Gastrocnemius medialis (tissue), 4 donors: ENCODE data around the gene RFPL2. TPM values are rescaled to one million over a fixed set of nuclear protein-coding genes. Genes with fewer than 3 reads are reported as not detected.

Experiments used
- ATAC-seq, 2 donors: fragments of 150-250 bp; one replicate each; pipeline ENCODE4 v1.9.1; 2016
- DNase-seq, 2 donors: peaks; one replicate each; pipeline ENCODE4 v3.0.0-alpha.2; 2019
- H3K27ac ChIP-seq, 4 donors: fragments of 200-600 bp; sonication (generic); 1 replicate in 1 of 4; 2 replicates in 3 of 4; pipeline ENCODE4 v1.5.1; 2016 to 2018; ENCODE audit warnings: mild to moderate bottlenecking in 2 of 4, moderate library complexity in 1 of 4
- H3K27me3 ChIP-seq, 3 donors: fragments of 200-600 bp; sonication (generic) in 2 of 3; 1 replicate in 1 of 3; 2 replicates in 2 of 3; pipeline versions ENCODE4 v1.5.1 to v1.6.0; 2016 to 2019; ENCODE audit warnings: mild to moderate bottlenecking in 1 of 3, moderate library complexity in 1 of 3
- H3K36me3 ChIP-seq, 2 donors: fragments of 200-600 bp; sonication (generic) in 1 of 2; one replicate each; pipeline ENCODE4 v1.5.1; 2017 to 2018
- H3K4me1 ChIP-seq, 2 donors: fragments of 200-600 bp; sonication (generic) in 1 of 2; one replicate each; pipeline ENCODE4 v1.5.1; 2016 to 2017; ENCODE audit warnings: mild to moderate bottlenecking in 2 of 2
- H3K4me3 ChIP-seq, 4 donors: fragments of 200-600 bp; sonication (generic) in 3 of 4; 1 replicate in 1 of 4; 2 replicates in 3 of 4; pipeline ENCODE4 v1.5.1; 2016 to 2019; ENCODE audit warnings: mild to moderate bottlenecking in 2 of 4
- H3K9me3 ChIP-seq, 3 donors: fragments of 200-600 bp; sonication (generic) in 2 of 3; 1 replicate in 1 of 3; 2 replicates in 2 of 3; pipeline ENCODE4 v1.5.1; 2016 to 2019
- POLR2A ChIP-seq, 2 donors: fragments of 450-650 bp; IDR thresholded peaks; one replicate each; pipeline ENCODE4 v1.6.1; 2017; ENCODE audit warnings: antibody characterized with exemption in 2 of 2, mild to moderate bottlenecking in 2 of 2, moderate library complexity in 2 of 2
- in situ Hi-C, 4 donors: fragments of 200-750 bp; cut with MboI; loops; one replicate each; pipeline versions ENCODE4 v1.15.0 to v1.8.0; 2017; ENCODE audit warnings: low sequenced_read_pairs in 4 of 4
- intact Hi-C: fragments of 100-400 bp; cut with DNase I; formaldehyde crosslinking; loops from one replicate; pipeline ENCODE4 v1.15.1; 2023; ENCODE audit warnings: low total_unique reads
- total RNA-seq, 4 donors: library from RNA; depleted of rRNA; stranded (reverse); fragments of >200 nt; gene quantifications; one replicate each; pipeline versions ENCODE4 v1.1.0 to v1.2.3, GENCODE V29; 2016
- TF ChIP-seq, protein P1 (sequence below), 5 experiments: fragments of 450-650 bp in 3 of 5; fragments of 200-600 bp in 2 of 5; sonication (generic) in 2 of 5; IDR thresholded peaks in 4 of 5; conservative IDR thresholded peaks in 1 of 5; 1 replicate in 4 of 5; 2 replicates in 1 of 5; pipeline ENCODE4 v1.5.1; 2016 to 2019; ENCODE audit warnings: antibody characterized with exemption in 5 of 5, mild to moderate bottlenecking in 3 of 5, moderate library complexity in 3 of 5

RFPL2 gene
- total RNA-seq, 4 donors from 2014 or later, result not detected

DNA sequence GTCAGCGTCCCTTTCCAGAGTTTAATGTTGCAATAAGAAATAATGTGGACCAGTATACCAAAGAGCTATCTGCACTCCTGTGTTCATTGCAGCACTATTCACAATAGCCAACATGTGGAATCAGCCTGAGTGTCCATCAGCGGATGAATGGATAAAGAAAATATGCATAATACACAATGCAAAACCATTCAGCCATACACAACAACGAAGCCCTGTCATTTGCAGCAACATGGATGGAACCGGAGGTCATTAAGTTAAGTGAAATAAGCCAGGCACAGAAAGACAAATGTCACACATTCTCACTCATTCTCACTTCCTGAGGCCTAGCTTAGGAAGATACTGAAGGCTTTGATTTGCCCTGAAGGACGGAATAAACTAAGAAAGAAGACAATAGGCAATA, 28.2 kb upstream of the RFPL2 start:
- Histone ChIP-seq H3K36me3 (no peaks in the 10 kb centered on the region), H3K9me3 (no peaks in the 10 kb centered on the region), H3K27me3 (peaks cover 0 to 5% (median 4%) of the 10 kb centered on the region in 3 donors), H3K4me1 (no peaks in the 10 kb centered on the region), H3K27ac (no peak overlapping the region), H3K4me3 (no peak overlapping the region)
- in situ Hi-C loops, result loop anchor here in 1 of 4 donors (25.0 kb wide), 1 partner anchor 104 kb away; no protein-coding TSS in a partner anchor
- TF ChIP-seq POLR2A (IDR thresholded peaks at IDR 0.05), result no peak
- TF ChIP-seq, protein P1, sequence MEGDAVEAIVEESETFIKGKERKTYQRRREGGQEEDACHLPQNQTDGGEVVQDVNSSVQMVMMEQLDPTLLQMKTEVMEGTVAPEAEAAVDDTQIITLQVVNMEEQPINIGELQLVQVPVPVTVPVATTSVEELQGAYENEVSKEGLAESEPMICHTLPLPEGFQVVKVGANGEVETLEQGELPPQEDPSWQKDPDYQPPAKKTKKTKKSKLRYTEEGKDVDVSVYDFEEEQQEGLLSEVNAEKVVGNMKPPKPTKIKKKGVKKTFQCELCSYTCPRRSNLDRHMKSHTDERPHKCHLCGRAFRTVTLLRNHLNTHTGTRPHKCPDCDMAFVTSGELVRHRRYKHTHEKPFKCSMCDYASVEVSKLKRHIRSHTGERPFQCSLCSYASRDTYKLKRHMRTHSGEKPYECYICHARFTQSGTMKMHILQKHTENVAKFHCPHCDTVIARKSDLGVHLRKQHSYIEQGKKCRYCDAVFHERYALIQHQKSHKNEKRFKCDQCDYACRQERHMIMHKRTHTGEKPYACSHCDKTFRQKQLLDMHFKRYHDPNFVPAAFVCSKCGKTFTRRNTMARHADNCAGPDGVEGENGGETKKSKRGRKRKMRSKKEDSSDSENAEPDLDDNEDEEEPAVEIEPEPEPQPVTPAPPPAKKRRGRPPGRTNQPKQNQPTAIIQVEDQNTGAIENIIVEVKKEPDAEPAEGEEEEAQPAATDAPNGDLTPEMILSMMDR (IDR thresholded peaks at IDR 0.05 in 4 of 5, conservative IDR thresholded peaks at IDR 0.05 in 1 of 5), result no peak
- no peak for ATAC-seq
- intact Hi-C loops, result no loop called here
- DNase-seq, result no peak

DNA sequence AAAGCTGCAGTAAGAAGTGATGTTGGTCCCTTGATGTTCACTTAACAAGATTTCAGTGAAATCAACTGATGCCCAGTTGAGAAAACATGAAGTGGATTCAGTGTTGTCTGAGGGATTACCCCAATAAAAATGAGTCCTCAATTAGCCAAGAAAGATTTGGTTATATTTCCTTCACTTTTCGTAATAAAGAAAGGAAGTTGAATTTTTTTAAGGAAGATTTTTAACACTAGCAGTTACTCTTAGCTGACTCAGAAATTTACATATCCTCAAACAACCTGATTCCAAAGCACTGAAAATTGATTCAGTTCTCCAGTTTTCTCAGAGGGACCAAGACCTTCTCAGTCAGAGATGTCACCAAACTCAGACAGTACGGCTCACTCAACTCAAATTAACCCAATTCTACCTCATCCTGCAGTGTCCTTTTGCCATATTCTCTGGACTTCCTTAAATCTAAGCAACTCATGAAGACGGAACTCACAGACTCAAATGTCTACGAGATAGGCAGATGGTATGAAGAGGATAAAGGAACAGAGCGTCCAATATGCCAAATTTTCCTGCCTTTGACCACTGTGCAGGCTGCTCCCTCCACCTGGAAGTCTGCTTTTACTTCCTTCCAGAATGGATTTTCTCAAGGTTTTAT, 27.4 kb upstream of the RFPL2 start:
- no peaks in the 10 kb centered on the region for H3K36me3 ChIP-seq
- H3K27me3 ChIP-seq, result peaks cover 0 to 5% (median 4%) of the 10 kb centered on the region in 3 donors
- no peak overlapping the region for H3K27ac ChIP-seq
- DNase-seq (no peak), ATAC-seq (no peak)
- H3K4me3 ChIP-seq, result no peak overlapping the region
- in situ Hi-C loops, result loop anchor here in 1 of 4 donors (25.0 kb wide), 1 partner anchor 105 kb away; no protein-coding TSS in a partner anchor
- H3K4me1 ChIP-seq, result no peaks in the 10 kb centered on the region
- H3K9me3 ChIP-seq, result no peaks in the 10 kb centered on the region
- TF ChIP-seq, protein P1 (IDR thresholded peaks at IDR 0.05 in 4 of 5, conservative IDR thresholded peaks at IDR 0.05 in 1 of 5), result no peak
- TF ChIP-seq POLR2A (IDR thresholded peaks at IDR 0.05), result no peak
- intact Hi-C loops, result no loop called here

DNA sequence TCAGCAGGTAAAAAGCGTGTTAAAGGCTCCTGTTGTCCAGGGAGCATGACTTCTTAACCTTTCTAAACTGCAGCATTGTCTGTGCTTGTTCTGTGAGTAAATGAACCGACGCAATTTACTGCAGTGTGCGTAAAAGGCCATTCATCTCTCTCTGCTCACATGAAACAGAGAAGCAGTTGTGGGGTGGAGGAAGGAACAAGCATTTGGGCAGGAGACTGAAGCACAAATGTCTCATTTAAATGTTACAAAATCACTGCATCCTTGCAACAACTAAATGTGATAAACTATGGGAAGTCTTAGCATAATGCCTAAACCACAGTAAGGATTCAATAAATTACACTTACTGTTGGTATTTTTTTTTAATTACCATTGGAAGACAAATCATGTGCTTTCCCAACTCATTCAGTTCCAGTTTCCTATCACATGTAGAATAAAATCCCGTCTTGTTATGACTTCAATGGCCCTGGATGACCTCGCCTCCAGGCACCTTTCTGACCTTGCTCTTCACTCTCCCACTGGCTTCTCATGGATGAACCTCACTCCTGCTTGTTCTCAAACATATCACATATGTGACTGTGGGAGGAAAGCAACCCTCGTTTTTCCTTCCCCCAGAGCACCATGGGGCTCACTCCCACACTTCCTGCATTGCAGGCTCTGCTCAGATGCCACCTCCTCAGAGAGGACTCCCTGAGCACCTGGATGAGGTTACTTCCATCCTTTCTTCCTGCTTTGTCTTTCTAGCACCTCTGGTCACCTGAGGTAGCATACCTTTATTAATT, 21.6 kb upstream of the RFPL2 start:
- Histone ChIP-seq H3K4me1 (no peaks in the 10 kb centered on the region), H3K4me3 (no peak overlapping the region), H3K27ac (no peak overlapping the region), H3K27me3 (no peaks in the 10 kb centered on the region), H3K36me3 (no peaks in the 10 kb centered on the region), H3K9me3 (no peaks in the 10 kb centered on the region)
- no peak for DNase-seq
- in situ Hi-C loops, result loop anchor here in 1 of 4 donors (25.0 kb wide), 1 partner anchor 111 kb away; no protein-coding TSS in a partner anchor
- ATAC-seq, result no peak
- TF ChIP-seq, protein P1 (IDR thresholded peaks at IDR 0.05 in 4 of 5, conservative IDR thresholded peaks at IDR 0.05 in 1 of 5), result no peak
- no peak for TF ChIP-seq POLR2A (IDR thresholded peaks at IDR 0.05)
- intact Hi-C loops, result no loop called here

DNA sequence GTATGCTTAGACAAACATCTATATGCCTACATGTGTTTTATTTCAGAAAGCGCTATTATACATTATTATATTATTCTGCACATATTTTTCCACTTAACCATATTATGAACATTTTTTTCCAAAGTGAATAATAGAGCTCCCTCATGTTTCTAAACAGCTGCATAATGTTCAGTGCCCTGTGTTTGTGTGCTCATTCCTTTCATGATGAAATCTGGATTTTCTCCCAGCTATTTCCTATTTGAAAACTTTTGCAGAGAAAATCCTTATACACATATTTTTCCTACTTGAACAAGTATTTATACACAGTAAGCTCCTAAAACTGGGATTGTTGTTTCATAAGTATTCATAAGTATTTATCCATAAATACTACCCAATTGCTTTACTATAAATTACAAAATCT, 18.1 kb upstream of the RFPL2 start:
- Histone ChIP-seq H3K36me3 (no peaks in the 10 kb centered on the region), H3K27ac (no peak overlapping the region), H3K4me1 (no peaks in the 10 kb centered on the region), H3K4me3 (no peak overlapping the region), H3K27me3 (no peaks in the 10 kb centered on the region), H3K9me3 (no peaks in the 10 kb centered on the region)
- DNase-seq (no peak), ATAC-seq (no peak)
- no peak for TF ChIP-seq POLR2A (IDR thresholded peaks at IDR 0.05)
- TF ChIP-seq, protein P1 (IDR thresholded peaks at IDR 0.05 in 4 of 5, conservative IDR thresholded peaks at IDR 0.05 in 1 of 5), result no peak
- in situ Hi-C loops, result no loop called here
- intact Hi-C loops, result no loop called here
